PC-9 (cell line): ENCODE measurements around the gene RUFY4. TPM values are rescaled to one million over a fixed set of nuclear protein-coding genes. Genes with fewer than 3 reads are reported as not detected.

Experiments used
- BruUV-seq: library from RNA; stranded (reverse); fragments of 400-500 nt; replicated peaks from 2 replicates; lab custom pipeline; 2021; lab: Mats Ljungman, UMichigan
- CTCF ChIA-PET: fragments of 300-600 bp; sonication (Branson Sonifier 250); formaldehyde crosslinking; loops from one replicate; lab custom pipeline; 2022; ENCODE audit warnings: antibody characterized with exemption; lab: Charles Lee
- POLR2A ChIA-PET: fragments of 300-600 bp; sonication (Branson Sonifier 250); formaldehyde crosslinking; loops from one replicate; lab custom pipeline; 2022; ENCODE audit warnings: antibody characterized with exemption; ENCODE audit not compliant: unreplicated experiment; lab: Charles Lee
- DNase-seq, 2 experiments: peaks; one replicate each; pipeline versions ENCODE4 v3.0.0 to v3.0.0-alpha.2; 2015 to 2022; ENCODE audit warnings: mixed read lengths in 1 of 2
- H2AFZ ChIP-seq: fragments of 200-600 bp; sonication (generic); 2 replicates; pipeline ENCODE4 v1.8.1; 2017; ENCODE audit warnings: antibody characterized with exemption
- H3F3A ChIP-seq: fragments of 200-600 bp; sonication (generic); 2 replicates; pipeline ENCODE4 v1.8.1; 2017; ENCODE audit warnings: antibody characterized with exemption, mild to moderate bottlenecking, low read depth; ENCODE audit not compliant: insufficient read depth
- H3K27ac ChIP-seq: fragments of 200-600 bp; sonication (generic); 2 replicates; pipeline ENCODE4 v1.6.1; 2016; ENCODE audit warnings: mixed run types
- H3K27me3 ChIP-seq: fragments of 200-600 bp; sonication (generic); 2 replicates; pipeline ENCODE4 v1.6.1; 2016; ENCODE audit warnings: low read depth, mixed run types; ENCODE audit not compliant: insufficient read depth
- H3K36me3 ChIP-seq: fragments of 200-600 bp; sonication (generic); 2 replicates; pipeline ENCODE4 v1.6.1; 2016; ENCODE audit warnings: low read depth, mixed run types
- H3K4me1 ChIP-seq: fragments of 200-600 bp; sonication (generic); replicated peaks from 2 replicates; pipeline ENCODE4 v1.6.1; 2016; ENCODE audit warnings: mixed run types; ENCODE audit not compliant: insufficient read depth
- H3K4me2 ChIP-seq: fragments of 200-600 bp; sonication (generic); 2 replicates; pipeline ENCODE4 v1.6.1; 2017; ENCODE audit warnings: mixed run types
- H3K4me3 ChIP-seq: fragments of 200-600 bp; sonication (generic); 2 replicates; pipeline ENCODE4 v1.6.1; 2016; ENCODE audit warnings: mixed run types
- H3K79me2 ChIP-seq: fragments of 200-600 bp; sonication (generic); 2 replicates; pipeline ENCODE4 v1.6.1; 2017; ENCODE audit warnings: low read depth, mixed run types
- H3K9me2 ChIP-seq: fragments of 200-600 bp; sonication (generic); 2 replicates; pipeline ENCODE4 v1.8.1; 2017; ENCODE audit warnings: mild to moderate bottlenecking; ENCODE audit not compliant: insufficient read depth
- H3K9me3 ChIP-seq: fragments of 200-600 bp; sonication (generic); 2 replicates; pipeline ENCODE4 v1.8.1; 2016; ENCODE audit warnings: low read depth; ENCODE audit not compliant: insufficient read depth
- H4K20me1 ChIP-seq: fragments of 200-600 bp; sonication (generic); 2 replicates; pipeline ENCODE4 v1.8.1; 2017; ENCODE audit not compliant: insufficient read depth
- EZH2 ChIP-seq: fragments of 200-600 bp; sonication (generic); IDR thresholded peaks from 2 replicates; pipeline ENCODE4 v1.8.0; 2017; ENCODE audit warnings: antibody characterized with exemption, low read depth
- intact Hi-C: fragments of 100-400 bp; cut with micrococcal nuclease; formaldehyde crosslinking; loops from one replicate; pipeline ENCODE4 v1.10.0; 2022; ENCODE audit not compliant: unreplicated experiment
- total RNA-seq: library from RNA; stranded (reverse); gene quantifications from 2 replicates; pipeline ENCODE4 v1.2.3, GENCODE V29; 2021
- TF ChIP-seq, protein P1 (sequence below): fragments of 200-600 bp; sonication (generic); conservative IDR thresholded peaks from 2 replicates; pipeline ENCODE4 v1.6.1; 2017; ENCODE audit warnings: mixed run types, antibody characterized with exemption, mild to moderate bottlenecking, moderate library complexity

Gene RUFY4
- total RNA-seq, 1 experiment from 2014 or later = not detected

GRCh38 chr2:218059289-218059688 is 9.8 kb upstream of the RUFY4 start:
- no TSS peak for BruUV-seq
- H3K79me2 ChIP-seq = no peaks in the 10 kb centered on the region
- H3K36me3 ChIP-seq = no peaks in the 10 kb centered on the region
- TF ChIP-seq EZH2 = no peak
- TF ChIP-seq, protein P1, sequence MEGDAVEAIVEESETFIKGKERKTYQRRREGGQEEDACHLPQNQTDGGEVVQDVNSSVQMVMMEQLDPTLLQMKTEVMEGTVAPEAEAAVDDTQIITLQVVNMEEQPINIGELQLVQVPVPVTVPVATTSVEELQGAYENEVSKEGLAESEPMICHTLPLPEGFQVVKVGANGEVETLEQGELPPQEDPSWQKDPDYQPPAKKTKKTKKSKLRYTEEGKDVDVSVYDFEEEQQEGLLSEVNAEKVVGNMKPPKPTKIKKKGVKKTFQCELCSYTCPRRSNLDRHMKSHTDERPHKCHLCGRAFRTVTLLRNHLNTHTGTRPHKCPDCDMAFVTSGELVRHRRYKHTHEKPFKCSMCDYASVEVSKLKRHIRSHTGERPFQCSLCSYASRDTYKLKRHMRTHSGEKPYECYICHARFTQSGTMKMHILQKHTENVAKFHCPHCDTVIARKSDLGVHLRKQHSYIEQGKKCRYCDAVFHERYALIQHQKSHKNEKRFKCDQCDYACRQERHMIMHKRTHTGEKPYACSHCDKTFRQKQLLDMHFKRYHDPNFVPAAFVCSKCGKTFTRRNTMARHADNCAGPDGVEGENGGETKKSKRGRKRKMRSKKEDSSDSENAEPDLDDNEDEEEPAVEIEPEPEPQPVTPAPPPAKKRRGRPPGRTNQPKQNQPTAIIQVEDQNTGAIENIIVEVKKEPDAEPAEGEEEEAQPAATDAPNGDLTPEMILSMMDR = no peak
- H3F3A ChIP-seq = no peaks in the 10 kb centered on the region
- no peaks in the 10 kb centered on the region for H4K20me1 ChIP-seq
- no peak overlapping the region for H3K4me2 ChIP-seq
- H2AFZ ChIP-seq = no peak overlapping the region
- no peaks in the 10 kb centered on the region for H3K9me3 ChIP-seq
- no peaks in the 10 kb centered on the region for H3K9me2 ChIP-seq
- no peak overlapping the region for H3K4me3 ChIP-seq
- no peak for DNase-seq
- ChIA-PET POLR2A (no interaction called here), CTCF (no interaction called here)
- H3K27ac ChIP-seq = no peak overlapping the region
- no peaks in the 10 kb centered on the region for H3K4me1 ChIP-seq
- H3K27me3 ChIP-seq = peaks cover 26% of the 10 kb centered on the region
- intact Hi-C loops = no loop called here

DNA sequence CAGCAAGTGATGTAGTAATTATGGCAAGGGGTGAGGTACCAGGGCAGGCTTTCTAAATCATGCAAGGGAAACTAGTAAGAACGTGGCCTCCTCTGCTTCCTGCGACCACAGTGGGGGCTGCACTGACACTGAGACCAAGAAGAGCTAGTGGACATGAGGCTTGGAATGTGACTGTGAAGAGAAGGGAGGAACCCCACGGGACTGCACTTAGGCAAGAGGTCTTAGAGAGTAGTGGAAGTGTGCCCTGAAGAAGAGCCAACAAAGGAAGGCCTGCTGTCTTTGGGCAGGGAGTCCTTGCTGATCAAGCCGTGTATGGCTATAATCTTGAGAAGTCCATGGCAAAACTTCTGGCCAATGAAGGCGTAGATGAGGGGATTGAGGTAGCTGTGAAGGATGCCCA is 8.9 kb upstream of the RUFY4 start:
- Histone ChIP-seq H3K27ac (no peak overlapping the region), H3K9me2 (no peaks in the 10 kb centered on the region), H2AFZ (no peak overlapping the region), H3K36me3 (no peaks in the 10 kb centered on the region), H3K4me2 (no peak overlapping the region), H4K20me1 (no peaks in the 10 kb centered on the region), H3K27me3 (peaks cover 27% of the 10 kb centered on the region), H3F3A (no peaks in the 10 kb centered on the region), H3K79me2 (no peaks in the 10 kb centered on the region), H3K4me1 (no peaks in the 10 kb centered on the region), H3K4me3 (no peak overlapping the region), H3K9me3 (no peaks in the 10 kb centered on the region)
- no peak for TF ChIP-seq EZH2
- TF ChIP-seq, protein P1 = no peak
- ChIA-PET CTCF (no interaction called here), POLR2A (no interaction called here)
- DNase-seq = no peak
- intact Hi-C loops = no loop called here
- BruUV-seq = no TSS peak

- no peak overlapping the region for H3K4me2 ChIP-seq
- no TSS peak for BruUV-seq
- H3K9me2 ChIP-seq = no peaks in the 10 kb centered on the region
- H3K9me3 ChIP-seq = no peaks in the 10 kb centered on the region
- peaks cover 27% of the 10 kb centered on the region for H3K27me3 ChIP-seq
- ChIA-PET POLR2A (no interaction called here), CTCF (no interaction called here)
- H4K20me1 ChIP-seq = no peaks in the 10 kb centered on the region
- no peak for DNase-seq
- TF ChIP-seq, protein P1 = no peak
- no peak for TF ChIP-seq EZH2
- H3K79me2 ChIP-seq = no peaks in the 10 kb centered on the region
- no peaks in the 10 kb centered on the region for H3K36me3 ChIP-seq
- no peak overlapping the region for H3K27ac ChIP-seq
- H3K4me3 ChIP-seq = no peak overlapping the region
- H2AFZ ChIP-seq = no peak overlapping the region
- intact Hi-C loops = no loop called here
- no peaks in the 10 kb centered on the region for H3K4me1 ChIP-seq
- H3F3A ChIP-seq = no peaks in the 10 kb centered on the region
These were observed 7.9 kb upstream of the RUFY4 start for GRCh38 chr2:218060950-218061660.
